GM19467 (cell line): ENCODE data around the gene HRH1.
"Not testable (repeated sequence)": the region's sequence is repeated elsewhere in the genome, so short reads cannot be mapped to it uniquely, and the experiment has no call there.

Source experiments
- ATAC-seq: cut with Tn5 transposase; IDR thresholded peaks from one replicate; pipeline ENCODE4 v1.9.1; 2021; ENCODE audit warnings: mild to moderate bottlenecking, moderate library complexity; ENCODE audit not compliant: unreplicated experiment

The HRH1 gene

DNA sequence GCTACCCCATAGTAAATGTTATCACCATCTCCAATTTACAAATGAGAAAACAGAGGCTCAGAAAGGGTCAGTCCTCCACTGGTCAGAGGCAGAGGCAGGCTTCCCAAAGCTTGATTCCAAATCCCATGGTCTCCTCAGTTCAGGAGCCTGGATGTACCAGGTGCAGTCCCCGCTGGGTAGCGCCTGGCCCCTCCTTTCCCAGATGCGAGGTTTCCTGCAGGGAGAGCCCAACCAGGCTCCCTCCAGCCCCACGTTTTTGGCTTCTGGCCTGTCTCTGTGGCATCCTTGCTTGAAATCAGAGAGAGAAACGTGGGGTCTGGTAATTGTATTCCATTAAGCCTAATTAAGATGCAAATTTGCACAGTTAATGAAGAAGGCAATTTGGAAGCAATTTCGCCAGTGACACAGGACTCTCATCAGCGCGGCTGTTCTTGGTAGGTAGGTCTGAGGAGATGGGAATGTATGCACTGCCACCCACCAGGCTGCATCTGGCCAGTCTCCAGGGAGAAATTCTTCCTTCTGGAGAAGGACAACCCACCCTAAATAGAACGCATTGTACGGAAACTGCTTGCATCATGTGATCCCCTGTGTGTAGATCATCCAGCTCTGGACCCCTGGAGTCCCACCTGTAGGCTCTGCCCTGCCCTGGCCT, 50.5 kb downstream of the HRH1 start:
- ATAC-seq = no peak

DNA sequence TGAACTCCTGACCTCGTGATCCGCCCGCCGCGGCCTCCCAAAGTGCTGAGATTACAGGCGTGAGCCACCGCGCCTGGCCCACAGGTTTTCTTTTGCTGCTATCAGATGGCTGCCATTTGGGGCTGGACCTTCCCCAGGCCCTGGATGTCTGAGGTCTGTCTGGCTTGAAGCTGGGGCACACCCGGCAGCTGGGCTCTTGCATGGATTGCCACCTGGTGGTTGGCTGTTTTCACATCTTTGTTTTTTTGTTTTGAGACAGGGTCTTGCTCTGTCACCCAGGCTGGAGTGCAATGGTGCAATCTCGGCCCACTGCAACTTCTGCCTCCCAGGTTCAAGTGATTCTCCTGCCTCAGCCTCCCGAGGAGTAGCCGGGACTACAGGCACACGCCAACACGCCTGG, 51.6 kb downstream of the HRH1 start:
- ATAC-seq = not testable (repeated sequence)

DNA sequence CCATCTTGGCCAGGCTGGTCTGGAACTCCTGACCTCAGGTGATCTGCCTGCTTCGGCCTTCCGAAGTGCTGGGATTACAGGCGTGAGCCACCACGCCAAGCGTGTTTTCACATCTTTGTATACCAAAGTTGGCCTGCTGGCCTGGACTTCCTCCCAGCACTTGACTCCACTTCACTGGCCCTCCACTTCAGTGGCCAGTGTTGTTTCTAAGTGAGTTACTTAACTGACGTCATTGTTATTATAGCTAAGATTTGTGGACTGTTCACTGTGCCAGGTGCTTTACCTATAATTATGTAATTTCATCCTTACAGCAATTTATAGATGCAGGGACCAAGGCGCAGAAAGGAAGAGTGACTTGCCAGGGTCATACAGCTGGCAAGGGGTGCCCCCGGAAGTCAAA, 52.0 kb downstream of the HRH1 start:
- no peak for ATAC-seq

DNA sequence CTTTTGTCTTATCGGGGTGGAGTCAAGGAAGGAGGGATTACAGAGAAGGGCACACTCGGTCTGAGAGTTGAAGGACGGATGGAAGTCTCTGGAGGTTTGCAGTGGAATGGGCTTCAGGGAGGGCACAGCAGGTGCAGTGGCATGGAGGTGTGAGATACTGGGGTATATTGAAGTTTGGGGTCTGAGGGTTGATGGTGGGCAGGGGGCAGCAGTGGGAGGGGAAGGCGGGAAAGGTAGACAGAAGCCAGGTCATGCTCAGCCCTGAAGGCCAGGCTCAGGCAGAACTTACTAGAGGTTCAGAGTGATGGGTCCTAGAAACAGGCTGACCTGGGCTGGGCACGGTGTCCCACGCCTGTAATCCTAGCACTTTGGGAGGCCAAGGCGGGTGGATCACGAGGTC, 52.7 kb downstream of the HRH1 start:
- ATAC-seq = no peak

DNA sequence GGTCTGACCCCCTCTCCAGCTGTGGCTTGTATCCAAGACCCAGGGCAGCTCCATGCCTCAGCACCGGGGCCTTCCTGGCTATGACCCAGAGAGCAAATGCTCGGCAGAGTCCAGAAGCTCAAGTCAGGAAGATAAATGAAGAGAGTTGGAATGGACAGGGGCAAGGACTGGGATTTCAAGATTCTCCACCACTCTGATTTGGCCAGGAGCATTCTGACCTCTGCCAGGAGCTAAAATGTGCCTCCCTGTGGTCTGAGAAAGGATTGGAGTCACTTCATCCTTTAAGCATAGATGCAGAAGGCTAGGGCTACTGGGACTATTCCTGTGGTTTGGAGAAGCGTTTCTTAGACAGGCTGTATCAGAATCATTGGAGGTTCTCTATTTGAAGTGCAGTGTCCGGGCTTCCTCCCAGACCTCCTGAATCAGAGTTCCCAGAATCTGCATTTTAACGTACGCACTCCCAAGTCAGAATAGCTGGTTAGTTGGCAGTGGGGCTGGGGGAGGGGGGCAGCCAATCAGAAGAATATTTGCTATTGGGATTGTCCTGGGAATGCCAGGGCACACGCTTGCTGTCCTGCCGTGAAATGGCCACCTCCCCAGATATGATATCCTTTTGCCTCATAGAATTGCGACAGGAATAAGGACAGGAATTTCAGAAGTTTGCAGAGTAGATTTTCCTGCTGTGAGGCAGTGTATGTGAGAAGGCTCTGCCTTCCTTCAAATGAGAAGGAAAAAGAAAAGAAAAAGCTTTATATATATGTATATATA, 57.4 kb downstream of the HRH1 start:
- no peak for ATAC-seq

DNA sequence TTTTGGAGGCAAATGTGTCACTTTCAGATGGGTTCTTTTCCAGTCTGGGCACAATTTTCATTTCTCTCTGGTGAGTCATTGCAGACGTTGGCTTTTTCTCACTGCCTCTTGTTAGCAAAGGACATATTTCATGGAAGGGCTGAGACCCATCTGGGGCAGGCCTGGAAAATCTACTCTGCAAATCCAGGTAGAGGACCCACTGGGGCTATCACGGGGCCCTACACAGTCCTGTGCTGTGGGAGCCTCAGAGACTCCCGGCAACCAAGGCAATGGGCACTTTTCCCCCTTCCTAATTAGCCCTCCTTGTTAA, 58.0 kb downstream of the HRH1 start:
- no peak for ATAC-seq

DNA sequence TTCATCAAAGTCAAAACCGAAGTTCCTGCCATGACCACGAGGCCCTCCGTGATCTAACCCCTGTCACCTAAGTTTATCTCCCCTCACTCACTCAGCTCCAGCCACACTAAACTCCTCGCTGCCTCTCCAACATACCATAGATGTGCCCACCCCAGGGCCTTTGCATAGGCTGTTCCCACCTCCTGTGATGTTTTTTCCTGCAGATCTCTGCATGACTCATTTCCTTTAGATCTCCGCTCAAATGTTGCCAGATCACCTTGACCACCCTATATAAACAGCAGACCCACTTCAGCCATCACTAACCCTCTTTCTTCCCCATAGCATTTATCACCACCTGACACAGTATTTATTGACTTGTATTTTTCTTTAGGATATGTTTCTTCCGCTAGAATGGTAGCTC, 58.5 kb downstream of the HRH1 start:
- ATAC-seq = no peak

DNA sequence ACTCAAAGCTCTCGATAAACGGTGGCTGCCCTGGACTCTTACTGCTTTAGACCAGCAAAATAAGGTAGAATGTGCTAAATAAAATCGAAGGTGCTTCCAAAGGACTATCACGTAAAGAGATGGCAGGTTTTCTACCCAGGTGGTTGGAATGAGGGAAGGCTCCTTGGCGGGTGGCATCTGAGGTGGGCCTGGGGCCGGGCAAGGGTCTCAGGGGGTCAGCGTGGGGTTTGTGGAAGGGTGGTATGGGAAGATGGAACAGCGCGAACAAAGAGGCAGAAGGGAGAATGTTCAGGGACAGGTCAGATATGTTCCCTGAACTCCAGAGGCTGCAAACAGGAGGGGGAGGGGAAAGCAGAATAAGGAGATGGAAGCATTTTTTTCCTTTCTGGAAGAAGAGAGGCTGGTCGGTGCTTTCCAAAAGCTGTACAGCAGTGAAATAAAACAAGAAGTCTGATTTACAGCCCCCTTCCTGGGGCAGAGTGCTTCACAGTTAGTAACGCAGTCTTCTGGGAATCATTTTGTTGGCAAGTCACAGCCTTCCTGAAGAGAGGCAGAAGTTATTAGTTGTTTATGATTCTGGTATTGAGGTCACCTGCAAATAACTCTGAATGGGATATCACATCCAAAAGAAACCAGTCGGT, 59.6 kb downstream of the HRH1 start:
- ATAC-seq = no peak

DNA sequence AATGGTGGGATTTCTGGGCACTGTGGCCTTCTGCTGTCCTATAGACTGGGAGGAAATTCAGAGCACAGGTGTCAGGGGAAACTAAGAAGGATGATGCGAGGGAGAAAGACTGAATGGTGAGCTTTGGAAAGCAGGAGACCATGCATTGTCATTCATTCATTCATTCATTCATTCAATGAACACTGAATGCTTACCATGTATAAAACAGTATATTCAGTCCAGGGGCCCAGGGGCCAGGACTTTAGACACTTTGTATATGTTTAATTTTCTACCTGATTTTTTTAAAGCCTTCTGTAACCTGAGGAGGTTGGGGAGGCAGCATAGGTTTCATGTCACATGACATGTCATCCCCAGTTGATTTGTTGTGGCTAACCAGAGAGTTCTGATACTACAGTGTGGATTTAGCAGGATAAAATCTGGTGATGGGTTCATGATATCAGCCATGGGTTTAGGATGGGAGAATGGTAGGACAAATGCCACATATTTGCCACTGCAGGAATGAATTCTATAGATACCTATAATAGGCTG, 60.2 kb downstream of the HRH1 start:
- ATAC-seq = no peak

DNA sequence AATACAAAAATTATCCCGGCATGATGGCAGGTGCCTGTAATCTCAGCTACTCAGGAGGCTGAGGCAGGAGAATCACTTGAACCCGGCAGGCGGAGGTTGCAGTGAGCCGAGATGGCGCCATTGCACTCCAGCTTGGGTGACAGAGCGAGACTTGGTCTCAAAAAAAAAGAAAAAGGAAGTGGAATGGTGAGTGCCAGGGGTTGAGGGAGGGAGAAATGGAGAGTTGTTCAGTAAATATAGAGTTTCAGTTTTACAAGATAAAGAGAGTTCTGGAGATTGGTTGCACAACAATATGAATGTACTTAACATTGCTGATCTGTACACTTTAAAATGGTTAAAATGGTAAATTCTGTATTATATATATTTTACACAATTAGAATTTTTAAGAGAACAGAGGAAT, 63.1 kb downstream of the HRH1 start:
- not testable (repeated sequence) for ATAC-seq

DNA sequence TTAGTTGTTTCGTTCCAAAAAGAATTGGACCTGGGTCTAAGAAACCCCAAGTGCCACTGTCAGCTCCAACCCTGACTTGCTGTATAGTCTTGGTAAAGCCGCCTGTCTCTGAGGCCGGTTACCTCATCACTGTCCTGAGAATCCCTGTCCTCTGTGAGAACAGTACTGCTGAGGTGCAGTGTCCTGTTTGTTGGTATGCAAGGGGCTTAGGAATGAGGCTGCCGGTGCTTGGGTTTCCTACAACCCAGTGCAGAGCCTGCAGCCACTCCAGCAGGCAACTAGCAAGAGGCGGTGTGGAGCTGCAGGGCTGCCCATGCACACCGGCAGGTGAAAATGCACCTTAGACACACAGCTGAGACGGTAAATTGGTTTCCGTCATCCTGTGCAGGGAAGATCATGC, 65.9 kb downstream of the HRH1 start:
- no peak for ATAC-seq

DNA sequence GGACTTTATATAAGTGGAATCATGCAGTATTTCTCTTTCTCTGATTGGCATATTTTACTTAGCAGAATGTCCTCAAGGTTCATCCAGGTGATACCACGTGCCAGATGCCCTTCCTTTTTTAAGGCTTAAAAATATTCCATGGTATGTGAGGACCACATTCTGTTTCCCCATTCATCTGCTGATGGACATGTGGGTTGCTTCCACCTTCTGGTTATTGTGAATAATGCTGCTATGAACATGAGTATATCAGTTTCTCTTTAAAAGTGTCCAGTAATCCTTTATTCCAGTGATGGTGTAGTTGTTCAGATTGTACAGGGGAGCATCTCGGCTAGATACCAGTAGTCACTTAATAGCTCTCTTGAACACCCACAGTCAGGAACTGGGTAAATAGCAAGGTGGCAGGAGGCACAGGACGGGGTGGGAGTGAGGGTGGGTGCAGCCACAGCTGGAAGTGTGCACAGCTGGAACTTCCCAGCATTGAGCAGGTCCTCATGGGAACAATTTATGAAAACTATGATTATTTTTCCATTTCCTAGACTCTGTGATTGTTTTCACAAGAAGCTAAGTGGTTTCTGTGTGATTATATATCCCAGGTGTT, 67.6 kb downstream of the HRH1 start:
- no peak for ATAC-seq

DNA sequence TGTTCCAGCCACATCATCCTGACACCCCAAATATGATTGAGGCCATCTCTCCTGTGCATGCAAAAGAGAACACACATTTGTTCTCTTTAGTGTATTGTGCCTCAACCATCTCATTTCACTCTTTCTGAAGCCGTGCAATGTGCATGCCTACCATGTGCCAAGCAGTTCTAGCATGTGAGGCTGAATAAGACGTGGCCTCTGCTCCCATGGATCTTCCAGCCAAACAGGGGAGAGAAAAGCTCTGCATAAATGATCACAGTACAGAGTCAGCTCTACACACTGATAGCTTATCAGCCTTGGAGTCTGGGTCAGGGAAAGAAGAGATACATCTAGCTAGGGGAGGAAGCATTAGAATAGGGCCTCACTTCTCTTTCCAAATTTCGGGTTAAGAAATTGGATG, 69.7 kb downstream of the HRH1 start:
- ATAC-seq = no peak

DNA sequence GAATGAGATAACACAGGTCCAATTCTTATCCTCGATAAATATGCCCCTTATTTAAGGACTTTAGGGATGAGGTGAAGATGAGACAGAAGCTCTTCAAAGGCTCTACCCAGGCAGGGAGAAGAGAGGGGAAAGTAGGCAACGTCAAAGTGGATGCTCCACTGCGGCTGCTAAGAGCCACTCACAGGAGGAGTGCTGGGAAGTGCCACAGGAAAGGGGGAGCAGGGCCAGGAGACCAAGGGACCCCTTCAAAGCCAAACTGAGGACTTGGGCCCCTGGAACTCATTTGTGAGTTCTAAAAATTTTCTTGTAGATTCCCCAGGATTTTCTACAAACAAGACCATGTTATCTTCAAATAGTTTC, 70.6 kb downstream of the HRH1 start:
- no peak for ATAC-seq

DNA sequence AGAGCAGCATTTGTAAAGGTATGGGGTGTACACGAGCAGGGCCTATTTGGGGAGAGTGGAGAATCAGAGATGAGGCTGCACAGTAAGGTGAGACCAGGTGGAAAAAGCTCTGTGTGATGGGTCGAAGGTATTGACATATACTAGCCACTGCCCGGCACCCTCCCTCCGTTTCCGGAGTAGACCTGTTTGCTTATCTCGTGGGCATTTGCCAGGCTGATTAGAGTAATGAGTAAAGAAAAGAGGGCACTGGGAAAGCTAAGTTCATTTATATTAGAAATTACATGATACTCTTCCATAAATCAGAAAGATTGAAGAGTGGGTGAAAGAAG, 71.7 kb downstream of the HRH1 start:
- no peak for ATAC-seq

DNA sequence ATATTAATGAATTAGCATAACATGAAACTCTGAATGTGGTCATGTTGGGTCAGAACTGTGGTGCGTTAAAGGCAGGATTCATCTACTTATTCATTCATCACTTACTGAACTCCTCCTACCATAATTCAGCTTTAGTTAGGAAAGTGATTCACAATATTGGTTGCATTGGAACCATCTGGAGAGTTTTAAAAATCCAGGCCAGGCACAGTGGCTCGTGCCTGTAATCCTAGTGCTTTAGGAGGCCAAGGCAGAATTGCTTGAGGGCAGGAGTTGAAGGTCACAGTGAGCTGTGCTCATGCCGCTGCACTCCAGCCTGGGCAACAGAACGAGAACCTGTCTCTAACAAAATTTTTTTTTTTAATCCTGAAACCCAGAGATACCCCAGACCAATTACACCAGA, 73.7 kb downstream of the HRH1 start:
- no peak for ATAC-seq

DNA sequence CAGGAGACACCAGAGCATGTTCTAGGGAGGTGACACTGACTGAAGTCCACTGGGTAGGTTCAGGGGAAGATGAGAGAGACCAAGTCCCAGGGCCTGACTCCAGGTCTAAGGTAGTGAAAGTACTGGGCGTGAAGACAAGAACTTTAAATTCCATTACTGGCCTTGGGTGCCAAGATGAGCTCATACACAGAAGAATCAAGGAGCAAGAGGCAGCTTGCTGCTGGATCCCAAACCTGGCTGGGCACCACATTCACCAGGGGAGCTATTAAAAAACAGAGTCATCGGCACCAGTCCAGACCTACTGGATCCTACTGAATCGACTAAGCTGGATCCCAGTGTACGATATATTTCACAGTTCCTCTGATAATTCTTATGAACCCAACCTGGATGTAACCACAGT, 75.8 kb downstream of the HRH1 start:
- ATAC-seq = no peak

DNA sequence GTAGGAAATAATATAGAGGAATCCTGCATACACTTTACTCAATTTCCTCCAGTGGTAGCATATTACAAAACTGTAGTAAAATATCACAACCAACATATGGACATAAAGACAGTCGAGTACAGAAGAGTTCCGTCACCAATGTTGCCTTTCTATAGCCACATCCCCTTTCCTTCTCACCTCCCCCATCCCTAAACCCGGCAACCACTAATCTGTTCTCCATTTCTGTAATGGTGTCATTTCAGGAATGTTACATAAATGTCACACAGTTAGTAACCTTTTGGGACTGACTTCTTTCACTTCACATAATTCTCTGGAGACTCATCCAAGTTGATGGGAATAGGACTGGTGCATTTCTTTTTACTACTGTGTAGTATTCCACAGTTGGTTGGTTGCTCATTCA, 76.5 kb downstream of the HRH1 start:
- no peak for ATAC-seq

DNA sequence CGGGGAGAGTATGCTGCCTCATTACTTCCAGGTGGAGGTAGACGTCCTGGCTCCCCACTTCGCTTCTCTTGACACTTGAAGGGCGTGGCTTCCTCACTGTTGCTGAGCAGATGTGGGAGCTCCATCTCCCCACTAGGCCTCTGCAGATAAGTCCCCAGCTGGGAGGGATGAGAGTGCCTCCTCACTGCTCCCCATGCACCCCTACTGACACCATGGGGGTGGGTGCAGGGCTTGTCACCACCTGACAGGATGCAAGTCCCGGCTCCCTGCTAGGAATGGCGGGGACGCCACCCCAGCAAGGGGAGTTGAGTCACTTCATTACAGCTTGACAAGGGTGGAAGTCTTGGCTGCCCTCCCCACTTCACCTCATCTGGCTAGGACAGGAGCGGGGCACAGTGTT, 81.1 kb downstream of the HRH1 start:
- ATAC-seq = no peak

DNA sequence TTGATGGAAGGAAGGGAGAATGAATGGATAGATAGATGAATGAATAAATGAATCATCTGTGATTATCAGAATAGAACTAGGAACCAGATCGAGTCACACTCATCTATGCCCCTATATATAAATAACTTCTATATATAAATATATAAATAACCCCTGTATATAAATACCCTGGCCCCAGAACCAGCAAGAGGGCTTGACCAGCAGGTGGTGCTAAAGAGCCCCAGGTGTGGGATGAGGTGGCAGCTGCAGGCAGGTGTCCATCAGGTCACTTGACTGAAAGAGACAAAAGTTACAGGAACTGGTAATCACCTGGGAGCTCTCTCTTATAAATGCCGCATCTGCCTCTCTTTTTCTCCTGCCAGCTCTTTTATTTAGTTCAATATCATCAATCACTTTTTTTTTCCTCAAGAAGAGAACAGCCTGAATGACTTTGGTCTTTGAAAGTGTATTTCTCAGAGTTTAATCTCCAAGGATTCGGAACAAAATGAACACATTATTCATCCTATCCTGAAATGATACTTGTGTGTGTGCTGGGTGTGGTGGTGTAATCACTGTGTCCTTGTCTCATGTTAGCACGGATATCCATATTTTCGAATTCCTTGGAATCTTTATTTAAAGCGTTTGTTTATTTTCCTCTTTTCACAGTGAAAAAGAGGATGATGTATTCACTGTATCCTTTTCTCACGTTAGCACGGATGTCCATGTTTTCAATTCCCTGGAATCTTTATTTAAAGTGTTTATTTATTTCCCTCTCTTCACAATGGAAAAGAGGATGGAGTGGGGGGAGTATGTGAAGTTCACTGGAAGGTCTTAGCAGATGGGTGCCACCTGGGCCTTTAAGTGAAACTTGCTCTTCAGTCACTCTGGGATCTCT, 82.5 kb downstream of the HRH1 start:
- no peak for ATAC-seq

DNA sequence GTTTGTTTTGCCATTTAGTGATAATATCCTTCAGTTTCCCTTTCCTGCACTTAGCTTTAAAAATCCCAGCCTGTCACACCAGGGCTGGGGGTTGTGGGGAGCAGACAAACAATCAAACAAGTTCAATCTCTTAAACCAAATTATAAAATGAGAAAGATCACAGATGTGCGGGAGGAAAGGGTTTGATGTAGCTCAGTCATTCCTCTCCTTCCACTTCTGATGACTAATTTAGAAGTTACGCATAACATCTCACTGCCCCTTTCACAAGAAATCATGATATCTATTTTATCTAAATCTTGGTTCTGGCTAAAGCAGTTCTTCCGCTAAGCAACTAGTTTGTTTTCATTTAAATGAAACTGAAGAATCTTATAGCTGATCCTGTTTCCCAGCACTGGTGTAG, 83.8 kb downstream of the HRH1 start:
- ATAC-seq = no peak
